ENCODE data around the gene ENAH.

- TF ChIP-seq, protein P1, sequence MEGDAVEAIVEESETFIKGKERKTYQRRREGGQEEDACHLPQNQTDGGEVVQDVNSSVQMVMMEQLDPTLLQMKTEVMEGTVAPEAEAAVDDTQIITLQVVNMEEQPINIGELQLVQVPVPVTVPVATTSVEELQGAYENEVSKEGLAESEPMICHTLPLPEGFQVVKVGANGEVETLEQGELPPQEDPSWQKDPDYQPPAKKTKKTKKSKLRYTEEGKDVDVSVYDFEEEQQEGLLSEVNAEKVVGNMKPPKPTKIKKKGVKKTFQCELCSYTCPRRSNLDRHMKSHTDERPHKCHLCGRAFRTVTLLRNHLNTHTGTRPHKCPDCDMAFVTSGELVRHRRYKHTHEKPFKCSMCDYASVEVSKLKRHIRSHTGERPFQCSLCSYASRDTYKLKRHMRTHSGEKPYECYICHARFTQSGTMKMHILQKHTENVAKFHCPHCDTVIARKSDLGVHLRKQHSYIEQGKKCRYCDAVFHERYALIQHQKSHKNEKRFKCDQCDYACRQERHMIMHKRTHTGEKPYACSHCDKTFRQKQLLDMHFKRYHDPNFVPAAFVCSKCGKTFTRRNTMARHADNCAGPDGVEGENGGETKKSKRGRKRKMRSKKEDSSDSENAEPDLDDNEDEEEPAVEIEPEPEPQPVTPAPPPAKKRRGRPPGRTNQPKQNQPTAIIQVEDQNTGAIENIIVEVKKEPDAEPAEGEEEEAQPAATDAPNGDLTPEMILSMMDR (IDR thresholded peaks at IDR 0.05; ENCODE audit: low read depth, low read length, poor library complexity, severe bottlenecking): no peak
- no peak for TF ChIP-seq EZH2phosphoT487 (IDR thresholded peaks at IDR 0.05; ENCODE audit: borderline replicate concordance, low read length)
Observed at GRCh38 chr1:225446595-225446960, 206.3 kb downstream of the ENAH start.
